GM23338 (cell line): ENCODE results near the gene SPATA9. TPM values are rescaled to one million over a fixed set of nuclear protein-coding genes. Genes with fewer than 3 reads are reported as not detected.
A peak's percentile ranks its signal among the peaks of the same experiment; 100 is the strongest.

ENCODE experiments used
- ATAC-seq: fragments of 200-7000 bp; cut with Tn5 transposase; 3 replicates; pipeline ENCODE4 v1.9.1; 2020
- DNase-seq: peaks from one replicate; pipeline ENCODE4 v3.0.0-alpha.2; 2015; ENCODE audit warnings: low spot score
- H2AFZ ChIP-seq: fragments of 200-600 bp; sonication (generic); 2 replicates; pipeline ENCODE4 v1.8.0; 2016; ENCODE audit warnings: antibody characterized with exemption, mild to moderate bottlenecking, moderate library complexity
- H3F3A ChIP-seq: fragments of 200-600 bp; sonication (generic); replicated peaks from 2 replicates; pipeline ENCODE4 v1.8.0; 2017; ENCODE audit warnings: antibody characterized with exemption, mixed run types, low read depth
- H3K27ac ChIP-seq: fragments of 200-600 bp; sonication (generic); 2 replicates; pipeline ENCODE4 v1.6.1; 2016; ENCODE audit warnings: low read depth
- H3K27me3 ChIP-seq: fragments of 200-600 bp; sonication (generic); 2 replicates; pipeline ENCODE4 v1.8.0; 2016; ENCODE audit warnings: mild to moderate bottlenecking, mixed run types, moderate library complexity; ENCODE audit not compliant: insufficient read depth
- H3K36me3 ChIP-seq: fragments of 200-600 bp; sonication (generic); 2 replicates; pipeline ENCODE4 v1.8.0; 2016; ENCODE audit warnings: mild to moderate bottlenecking; ENCODE audit not compliant: insufficient read depth
- H3K4me1 ChIP-seq: fragments of 200-600 bp; sonication (generic); 2 replicates; pipeline ENCODE4 v1.8.0; 2016; ENCODE audit warnings: mild to moderate bottlenecking, moderate library complexity; ENCODE audit not compliant: insufficient read depth
- H3K4me2 ChIP-seq: fragments of 200-600 bp; sonication (generic); 2 replicates; pipeline ENCODE4 v1.7.1; 2017; ENCODE audit warnings: mixed run types
- H3K4me3 ChIP-seq: fragments of 200-600 bp; sonication (generic); 2 replicates; pipeline ENCODE4 v1.6.1; 2016; ENCODE audit warnings: mixed run types
- H3K79me2 ChIP-seq: fragments of 200-600 bp; sonication (generic); replicated peaks from 2 replicates; pipeline ENCODE4 v1.8.0; 2017; ENCODE audit warnings: mild to moderate bottlenecking; ENCODE audit not compliant: insufficient read depth
- H3K9me2 ChIP-seq: fragments of 200-600 bp; sonication (generic); 2 replicates; pipeline ENCODE4 v1.8.0; 2017; ENCODE audit not compliant: insufficient read depth
- H4K20me1 ChIP-seq: fragments of 200-600 bp; sonication (generic); replicated peaks from 2 replicates; pipeline ENCODE4 v1.8.0; 2017; ENCODE audit warnings: mild to moderate bottlenecking; ENCODE audit not compliant: insufficient read depth
- H3K27ac Mint-ChIP-seq: 2 replicates; pipeline ENCODE4 v1.8.0; 2020; ENCODE audit warnings: inconsistent platforms, mild to moderate bottlenecking, moderate library complexity, mixed read lengths
- H3K27me3 Mint-ChIP-seq: 3 replicates; pipeline ENCODE4 v1.8.0; 2022; ENCODE audit warnings: low read depth, mild to moderate bottlenecking, moderate library complexity, mixed read lengths, inconsistent platforms; ENCODE audit not compliant: insufficient read depth, poor library complexity
- H3K36me3 Mint-ChIP-seq: 3 replicates; pipeline ENCODE4 v1.8.0; 2021; ENCODE audit warnings: low read depth, mild to moderate bottlenecking, inconsistent platforms, moderate library complexity, mixed read lengths
- H3K4me1 Mint-ChIP-seq: 3 replicates; pipeline ENCODE4 v1.8.0; 2020; ENCODE audit warnings: mild to moderate bottlenecking, inconsistent platforms, mixed read lengths
- H3K4me3 Mint-ChIP-seq: 3 replicates; pipeline ENCODE4 v1.8.0; 2021; ENCODE audit warnings: moderate library complexity, mild to moderate bottlenecking, inconsistent platforms, mixed read lengths
- H3K9me3 Mint-ChIP-seq: 3 replicates; pipeline ENCODE4 v1.8.0; 2020; ENCODE audit warnings: moderate library complexity, mild to moderate bottlenecking, inconsistent platforms, mixed read lengths
- CREB1 ChIP-seq: fragments of 250-450 bp; sonication (Bioruptor Pico); IDR thresholded peaks from 2 replicates; pipeline ENCODE4 v1.5.0; 2020; ENCODE audit warnings: low read depth, mild to moderate bottlenecking, moderate library complexity
- EZH2 ChIP-seq: fragments of 200-600 bp; sonication (generic); IDR thresholded peaks from one replicate; pipeline ENCODE4 v1.8.0; 2017; ENCODE audit warnings: antibody characterized with exemption, mild to moderate bottlenecking, low read depth; ENCODE audit not compliant: unreplicated experiment
- EZH2phosphoT487 ChIP-seq: fragments of 200-600 bp; sonication (generic); IDR thresholded peaks from one replicate; pipeline ENCODE4 v1.8.1; 2018; ENCODE audit warnings: antibody characterized with exemption; ENCODE audit not compliant: unreplicated experiment
- NANOG ChIP-seq: IDR thresholded peaks from 2 replicates; pipeline ENCODE4 v1.6.1; 2016; ENCODE audit warnings: antibody characterized with exemption, borderline replicate concordance
- POLR2AphosphoS5 ChIP-seq: IDR thresholded peaks from 2 replicates; pipeline ENCODE4 v1.6.1; 2016; ENCODE audit warnings: antibody characterized with exemption, low read depth
- STAT1 ChIP-seq: IDR thresholded peaks from one replicate; pipeline ENCODE4 v1.6.1; 2016; ENCODE audit warnings: antibody characterized with exemption; ENCODE audit not compliant: unreplicated experiment
- ZNF462 ChIP-seq: fragments of 250-450 bp; sonication (Bioruptor Pico); IDR thresholded peaks from 2 replicates; pipeline ENCODE4 v1.5.0; 2020; ENCODE audit warnings: mild to moderate bottlenecking, moderate library complexity
- polyA plus RNA-seq: library from polyadenylated mRNA; unstranded; fragments of >200 nt; fragmentation: Nextera tagmentation; extraction: Ambion mirVana; gene quantifications from 2 replicates; pipeline ENCODE4 v1.2.1, GENCODE V29; 2016
- total RNA-seq: library from RNA; depleted of rRNA; stranded (reverse); fragments of >200 nt; shearing (Covaris generic); gene quantifications from 2 replicates; pipeline ENCODE4 v1.2.3, GENCODE V29; 2014
- TF ChIP-seq, protein P1 (sequence below), 2 experiments: fragments of 200-600 bp in 1 of 2; sonication (generic) in 1 of 2; conservative IDR thresholded peaks; 2 replicates each; pipeline versions ENCODE4 v1.5.1 to v1.6.1; 2016 to 2017; ENCODE audit warnings: antibody characterized with exemption in 2 of 2, low read depth in 2 of 2, mild to moderate bottlenecking in 2 of 2, moderate library complexity in 1 of 2

Gene SPATA9
- total and polyA plus RNA-seq, 2 experiments from 2014 or later = not detected

- TF ChIP-seq ZNF462 (CRISPR knock-in tag) = no peak
- TF ChIP-seq POLR2AphosphoS5 = no peak
- TF ChIP-seq NANOG = no peak
Measured at GRCh38 chr5:95662946-95663345, 19.8 kb downstream of the SPATA9 start (continued).

DNA sequence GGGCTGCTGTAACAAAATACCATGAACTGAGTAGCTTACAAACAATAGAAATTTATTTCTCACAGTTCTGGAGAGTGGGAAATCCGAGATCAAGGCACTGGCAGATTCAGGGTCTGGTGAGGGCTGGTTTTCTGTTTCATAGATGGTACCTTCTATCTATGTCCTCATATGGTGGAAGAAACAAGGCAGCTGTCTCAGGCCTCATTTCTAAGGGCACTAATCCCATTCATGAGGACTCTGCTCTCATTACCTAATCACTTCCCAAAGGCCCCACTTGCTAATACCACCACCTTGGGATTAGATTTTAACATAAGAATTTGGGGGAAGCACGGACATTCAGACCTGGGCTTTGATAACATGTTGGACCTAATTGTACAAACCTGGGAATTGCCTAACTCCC is 22.7 kb downstream of the SPATA9 start:
- Histone ChIP-seq H3F3A (no peaks in the 10 kb centered on the region), H3K27me3 (no peaks in the 10 kb centered on the region), H2AFZ (no peak overlapping the region), H3K4me3 (no peak overlapping the region), H3K27ac (no peak overlapping the region), H3K36me3 (no peaks in the 10 kb centered on the region), H3K9me2 (no peaks in the 10 kb centered on the region), H3K4me1 (no peaks in the 10 kb centered on the region), H3K79me2 (no peaks in the 10 kb centered on the region), H4K20me1 (no peaks in the 10 kb centered on the region), H3K4me2 (no peak overlapping the region)
- ATAC-seq = peak; percentile 58
- H3K27ac Mint-ChIP-seq = no peak overlapping the region
- no peak overlapping the region for H3K4me3 Mint-ChIP-seq
- H3K4me1 Mint-ChIP-seq = peaks cover 4% of the 10 kb centered on the region; the same call in 1 of the 3 replicates
- no peak for DNase-seq
- H3K9me3 Mint-ChIP-seq = no peaks in the 10 kb centered on the region
- H3K27me3 Mint-ChIP-seq = peaks cover 3% of the 10 kb centered on the region
- no peaks in the 10 kb centered on the region for H3K36me3 Mint-ChIP-seq
- TF ChIP-seq CREB1 = no peak
- TF ChIP-seq, protein P1, sequence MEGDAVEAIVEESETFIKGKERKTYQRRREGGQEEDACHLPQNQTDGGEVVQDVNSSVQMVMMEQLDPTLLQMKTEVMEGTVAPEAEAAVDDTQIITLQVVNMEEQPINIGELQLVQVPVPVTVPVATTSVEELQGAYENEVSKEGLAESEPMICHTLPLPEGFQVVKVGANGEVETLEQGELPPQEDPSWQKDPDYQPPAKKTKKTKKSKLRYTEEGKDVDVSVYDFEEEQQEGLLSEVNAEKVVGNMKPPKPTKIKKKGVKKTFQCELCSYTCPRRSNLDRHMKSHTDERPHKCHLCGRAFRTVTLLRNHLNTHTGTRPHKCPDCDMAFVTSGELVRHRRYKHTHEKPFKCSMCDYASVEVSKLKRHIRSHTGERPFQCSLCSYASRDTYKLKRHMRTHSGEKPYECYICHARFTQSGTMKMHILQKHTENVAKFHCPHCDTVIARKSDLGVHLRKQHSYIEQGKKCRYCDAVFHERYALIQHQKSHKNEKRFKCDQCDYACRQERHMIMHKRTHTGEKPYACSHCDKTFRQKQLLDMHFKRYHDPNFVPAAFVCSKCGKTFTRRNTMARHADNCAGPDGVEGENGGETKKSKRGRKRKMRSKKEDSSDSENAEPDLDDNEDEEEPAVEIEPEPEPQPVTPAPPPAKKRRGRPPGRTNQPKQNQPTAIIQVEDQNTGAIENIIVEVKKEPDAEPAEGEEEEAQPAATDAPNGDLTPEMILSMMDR (conservative IDR thresholded peaks at IDR 0.05; ENCODE audit: low read depth in 2 of 2) = no peak
- TF ChIP-seq EZH2 = no peak
- no peak for TF ChIP-seq ZNF462 (CRISPR knock-in tag)
- TF ChIP-seq STAT1 = no peak
- no peak for TF ChIP-seq POLR2AphosphoS5
- no peak for TF ChIP-seq EZH2phosphoT487
